ENCODE data around the gene MYPOP. TPM values are rescaled to one million over a fixed set of nuclear protein-coding genes. Genes with fewer than 3 reads are reported as not detected.

Gene MYPOP
- total and polyA plus RNA-seq, 10 of the 15 experiments (the other 5 are each of a cell fraction or from before 2014, with no cell fraction given) = 0.47 to 9.4 (median 1.4) TPM

DNA sequence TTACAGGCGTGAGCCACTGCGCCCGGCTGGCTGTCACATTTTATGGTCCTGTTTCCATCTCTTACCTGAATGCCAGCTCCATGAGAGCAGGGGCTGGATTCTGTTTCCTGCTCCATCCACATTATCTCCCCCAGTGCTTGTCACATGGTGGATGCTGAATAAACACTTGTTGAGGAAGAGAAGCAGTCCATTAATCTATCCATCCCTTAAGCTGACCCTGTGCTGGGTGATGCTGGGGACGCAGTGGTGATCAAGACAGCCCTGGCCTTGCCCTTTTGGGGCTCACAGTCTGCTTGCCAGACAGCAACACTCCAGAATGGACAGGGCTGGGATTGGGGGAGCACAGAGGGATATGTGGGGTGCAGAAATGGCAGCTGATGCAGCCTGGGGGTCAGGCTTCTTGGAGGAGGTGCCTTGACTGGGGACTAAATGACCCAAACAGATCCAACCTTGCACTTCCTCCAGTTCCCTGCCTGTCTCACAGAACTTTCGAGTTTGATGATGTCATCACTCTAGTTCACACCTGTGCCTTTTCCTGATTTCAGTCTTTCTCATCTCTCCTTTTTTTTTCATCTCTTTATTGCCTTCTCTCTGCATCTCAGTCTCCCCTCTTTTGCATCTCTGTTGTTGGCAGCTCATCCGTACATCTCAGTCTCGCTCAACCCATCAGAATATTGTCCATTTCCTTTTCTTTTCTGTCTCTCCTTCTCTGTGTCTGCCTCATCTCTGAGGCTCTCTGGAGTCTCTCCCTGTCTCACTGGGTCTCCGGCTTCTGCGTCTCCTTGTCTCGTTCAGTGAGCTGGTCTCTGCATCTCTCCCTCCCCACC, 21.1 kb downstream of the MYPOP start:
- H3K4me2 ChIP-seq (ENCODE audit: control insufficient read depth, insufficient read depth) = no peak overlapping the region; the same call in 1 of the 2 replicates
- no peak overlapping the region for H3K27ac ChIP-seq (ENCODE audit: control insufficient read depth, insufficient read depth)
- peaks cover 0 to 1% of the 10 kb centered on the region in 2 experiments; a peak in 1 of 4 replicates for H3K36me3 ChIP-seq (ENCODE audit: control insufficient read depth in 2 of 2, insufficient read depth in 2 of 2, low read length in 1 of 2)
- H3K9ac ChIP-seq (ENCODE audit: control insufficient read depth, insufficient read depth, low read length) = no peak overlapping the region
- no peak overlapping the region for H3K4me3 ChIP-seq
- peak; percentile 56 for FAIRE-seq
- H3K9me3 ChIP-seq (replicated peaks; ENCODE audit: control insufficient read depth, insufficient read depth, low read length) = no peaks in the 10 kb centered on the region
- in situ Hi-C loops (cut with MboI) (no loop called here), intact Hi-C loops (cut with micrococcal nuclease; ENCODE audit: unreplicated experiment) (no loop called here)
- ChIA-PET SMC1A (ENCODE audit: uncharacterized antibody, unreplicated experiment) (interaction anchor here (0.5 to 6.0 kb wide), 5 partner anchors 14 to 658 kb away, joined by 3 to 98 read pairs (median 7); partner anchors contain the start of genes FOXA3, MYPOP, SIX5 and SYMPK), POLR2A (interaction anchor here (0.7 to 9.0 kb wide), 10 partner anchors 9 to 367 kb away, joined by 3 to 178 read pairs (median 8); partner anchors contain the start of genes CCDC61, DMWD, FOXA3 and MYPOP), RAD21 (ENCODE audit: unreplicated experiment) (interaction anchor here (0.8 to 7.6 kb wide), 7 partner anchors 11 to 174 kb away, joined by 3 to 159 read pairs (median 9); partner anchors contain the start of genes FOXA3, MYPOP, SIX5 and SYMPK), CTCF (interaction anchor here (0.9 to 9.1 kb wide), 11 partner anchors 11 to 164 kb away, joined by 3 to 194 read pairs (median 4); partner anchors contain the start of genes FOXA3, MYPOP, SIX5 and SYMPK)
- no TSS peak for BruUV-seq (replicated peaks)
- no peak for DNase-seq (ENCODE audit: low read depth, low spot score)
- H3K79me2 ChIP-seq (ENCODE audit: control insufficient read depth, insufficient read depth, low read length) = peaks cover 10% of the 10 kb centered on the region
- H4K20me1 ChIP-seq (ENCODE audit: control insufficient read depth, insufficient read depth) = no peaks in the 10 kb centered on the region
- H3K4me1 ChIP-seq (ENCODE audit: control insufficient read depth, insufficient read depth, low read length) = peaks cover 30% of the 10 kb centered on the region
- no peaks in the 10 kb centered on the region for H3K27me3 ChIP-seq (replicated peaks in 1 of 2; ENCODE audit: control insufficient read depth in 2 of 2, insufficient read depth in 2 of 2, low read length in 1 of 2)
- whole genome bisulfite sequencing (ENCODE audit: insufficient coverage, insufficient replicate concordance, low lambda C conversion rate, missing lambda C conversion rate) = 67% methylated on average over 10 of the region's 10 CpGs
- H2AFZ ChIP-seq (ENCODE audit: control insufficient read depth, low read depth, low read length) = no peak overlapping the region
- no peak for ATAC-seq
- TF ChIP-seq NFYA (IDR thresholded peaks at IDR 0.05; ENCODE audit: borderline replicate concordance, low read depth, low read length) (no peak), HDGF (IDR thresholded peaks at IDR 0.05) (0 out of 2 replicates have a peak, but pooled peaks have one; percentile 77), MTA2 (IDR thresholded peaks at IDR 0.05; ENCODE audit: low read depth) (peak; percentile 30; the same call in 1 of the 2 replicates), NBN (IDR thresholded peaks at IDR 0.05) (peak; percentile 81), BACH1 (IDR thresholded peaks at IDR 0.05; ENCODE audit: borderline replicate concordance) (no peak), NR2C1 (IDR thresholded peaks at IDR 0.05) (no peak), SMC3 (IDR thresholded peaks at IDR 0.05; ENCODE audit: borderline replicate concordance, low read length) (no peak), ATF7 (IDR thresholded peaks at IDR 0.05; ENCODE audit: low read depth) (peak; percentile 99), RFX5 (IDR thresholded peaks at IDR 0.05; ENCODE audit: low read depth, low read length) (no peak), YBX1 (IDR thresholded peaks at IDR 0.05) (0 out of 2 replicates have a peak, but pooled peaks have one; percentile 55), YY1 (IDR thresholded peaks at IDR 0.05; ENCODE audit: low read depth, low read length) (no peak), ZBED1 (IDR thresholded peaks at IDR 0.05; ENCODE audit: borderline replicate concordance) (no peak), IKZF1 (conservative IDR thresholded peaks at IDR 0.05) (peak; percentile 52; the same call in 1 of the 2 replicates), JUND (IDR thresholded peaks at IDR 0.05; ENCODE audit: low read depth, low read length) (0 out of 2 replicates have a peak, but pooled peaks have one; percentile 9)
- TF ChIP-seq, protein P1, sequence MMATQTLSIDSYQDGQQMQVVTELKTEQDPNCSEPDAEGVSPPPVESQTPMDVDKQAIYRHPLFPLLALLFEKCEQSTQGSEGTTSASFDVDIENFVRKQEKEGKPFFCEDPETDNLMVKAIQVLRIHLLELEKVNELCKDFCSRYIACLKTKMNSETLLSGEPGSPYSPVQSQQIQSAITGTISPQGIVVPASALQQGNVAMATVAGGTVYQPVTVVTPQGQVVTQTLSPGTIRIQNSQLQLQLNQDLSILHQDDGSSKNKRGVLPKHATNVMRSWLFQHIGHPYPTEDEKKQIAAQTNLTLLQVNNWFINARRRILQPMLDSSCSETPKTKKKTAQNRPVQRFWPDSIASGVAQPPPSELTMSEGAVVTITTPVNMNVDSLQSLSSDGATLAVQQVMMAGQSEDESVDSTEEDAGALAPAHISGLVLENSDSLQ (IDR thresholded peaks at IDR 0.05) = peak; percentile 34
- TF ChIP-seq, protein P2, sequence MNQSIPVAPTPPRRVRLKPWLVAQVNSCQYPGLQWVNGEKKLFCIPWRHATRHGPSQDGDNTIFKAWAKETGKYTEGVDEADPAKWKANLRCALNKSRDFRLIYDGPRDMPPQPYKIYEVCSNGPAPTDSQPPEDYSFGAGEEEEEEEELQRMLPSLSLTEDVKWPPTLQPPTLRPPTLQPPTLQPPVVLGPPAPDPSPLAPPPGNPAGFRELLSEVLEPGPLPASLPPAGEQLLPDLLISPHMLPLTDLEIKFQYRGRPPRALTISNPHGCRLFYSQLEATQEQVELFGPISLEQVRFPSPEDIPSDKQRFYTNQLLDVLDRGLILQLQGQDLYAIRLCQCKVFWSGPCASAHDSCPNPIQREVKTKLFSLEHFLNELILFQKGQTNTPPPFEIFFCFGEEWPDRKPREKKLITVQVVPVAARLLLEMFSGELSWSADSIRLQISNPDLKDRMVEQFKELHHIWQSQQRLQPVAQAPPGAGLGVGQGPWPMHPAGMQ (IDR thresholded peaks at IDR 0.05; ENCODE audit: borderline replicate concordance) = no peak
- TF ChIP-seq, protein P3, sequence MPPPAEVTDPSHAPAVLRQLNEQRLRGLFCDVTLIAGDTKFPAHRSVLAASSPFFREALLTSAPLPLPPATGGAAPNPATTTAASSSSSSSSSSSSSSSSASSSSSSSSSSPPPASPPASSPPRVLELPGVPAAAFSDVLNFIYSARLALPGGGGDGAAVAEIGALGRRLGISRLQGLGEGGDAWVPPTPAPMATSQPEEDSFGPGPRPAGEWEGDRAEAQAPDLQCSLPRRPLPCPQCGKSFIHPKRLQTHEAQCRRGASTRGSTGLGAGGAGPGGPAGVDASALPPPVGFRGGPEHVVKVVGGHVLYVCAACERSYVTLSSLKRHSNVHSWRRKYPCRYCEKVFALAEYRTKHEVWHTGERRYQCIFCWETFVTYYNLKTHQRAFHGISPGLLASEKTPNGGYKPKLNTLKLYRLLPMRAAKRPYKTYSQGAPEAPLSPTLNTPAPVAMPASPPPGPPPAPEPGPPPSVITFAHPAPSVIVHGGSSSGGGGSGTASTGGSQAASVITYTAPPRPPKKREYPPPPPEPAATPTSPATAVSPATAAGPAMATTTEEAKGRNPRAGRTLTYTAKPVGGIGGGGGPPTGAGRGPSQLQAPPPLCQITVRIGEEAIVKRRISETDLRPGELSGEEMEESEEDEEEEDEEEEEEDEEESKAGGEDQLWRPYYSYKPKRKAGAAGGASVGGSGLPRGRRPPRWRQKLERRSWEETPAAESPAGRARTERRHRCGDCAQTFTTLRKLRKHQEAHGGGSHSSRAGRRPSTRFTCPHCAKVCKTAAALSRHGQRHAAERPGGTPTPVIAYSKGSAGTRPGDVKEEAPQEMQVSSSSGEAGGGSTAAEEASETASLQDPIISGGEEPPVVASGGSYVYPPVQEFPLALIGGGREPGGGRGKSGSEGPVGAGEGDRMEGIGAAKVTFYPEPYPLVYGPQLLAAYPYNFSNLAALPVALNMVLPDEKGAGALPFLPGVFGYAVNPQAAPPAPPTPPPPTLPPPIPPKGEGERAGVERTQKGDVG (CRISPR knock-in tag; IDR thresholded peaks at IDR 0.05) = no peak

Measured in GM12878 (cell line).